GM04503 (cell line): Measurements from ENCODE around the gene ITPRID2.
A peak's percentile ranks its signal among the peaks of the same experiment; 100 is the strongest.
"Not testable (repeated sequence)": the region's sequence is repeated elsewhere in the genome, so short reads cannot be mapped to it uniquely, and the experiment has no call there.

Experiments
- DNase-seq: peaks from one replicate; pipeline ENCODE4 v3.0.0-alpha.2; 2012; ENCODE audit warnings: low read depth

ITPRID2 gene

GRCh38 chr2:181916726-181917718, 25.5 kb downstream of the ITPRID2 start:
- DNase-seq = no peak

- no peak for DNase-seq
These were observed 26.7 kb downstream of the ITPRID2 start for GRCh38 chr2:181918188-181918587.

GRCh38 chr2:181923121-181923520, 31.6 kb downstream of the ITPRID2 start:
- DNase-seq = no peak

- DNase-seq = no peak
These were observed 32.8 kb downstream of the ITPRID2 start for GRCh38 chr2:181924336-181924735.

- DNase-seq = no peak
These were observed 43.2 kb downstream of the ITPRID2 start for GRCh38 chr2:181934694-181935093.

- no peak for DNase-seq
These were observed 45.9 kb downstream of the ITPRID2 start for GRCh38 chr2:181937473-181937872.

GRCh38 chr2:181943411-181944124, 52.0 kb downstream of the ITPRID2 start:
- DNase-seq = no peak

GRCh38 chr2:181944164-181944913, 52.8 kb downstream of the ITPRID2 start:
- no peak for DNase-seq

GRCh38 chr2:181944914-181945291, 53.4 kb downstream of the ITPRID2 start:
- no peak for DNase-seq

GRCh38 chr2:181946444-181947127, 55.1 kb downstream of the ITPRID2 start:
- DNase-seq = no peak

- no peak for DNase-seq
These were observed 55.7 kb downstream of the ITPRID2 start for GRCh38 chr2:181947273-181947672.

- no peak for DNase-seq
These were observed 56.7 kb downstream of the ITPRID2 start for GRCh38 chr2:181948227-181948626.

GRCh38 chr2:181949047-181949446, 57.5 kb downstream of the ITPRID2 start:
- DNase-seq = peak; percentile 53

GRCh38 chr2:181952404-181953226, 61.1 kb downstream of the ITPRID2 start:
- no peak for DNase-seq

GRCh38 chr2:181953881-181954537, 62.5 kb downstream of the ITPRID2 start:
- DNase-seq = no peak

GRCh38 chr2:181954538-181954883, 63.0 kb downstream of the ITPRID2 start:
- no peak for DNase-seq

- DNase-seq = no peak
These were observed 63.5 kb downstream of the ITPRID2 start for GRCh38 chr2:181955010-181955409.

- not testable (repeated sequence) for DNase-seq
These were observed 64.3 kb downstream of the ITPRID2 start for GRCh38 chr2:181955866-181956265.

- no peak for DNase-seq
These were observed 66.1 kb downstream of the ITPRID2 start for GRCh38 chr2:181957668-181958067.

- DNase-seq = no peak
These were observed 67.2 kb downstream of the ITPRID2 start for GRCh38 chr2:181958726-181959125.
